Retina (tissue), 1 donor: ENCODE data around the gene KRTAP13-4.

Source experiments
- DNase-seq: peaks from one replicate; pipeline ENCODE4 v3.0.0-alpha.2; 2016

Gene KRTAP13-4

GRCh38 chr21:30430170-30430655 is at the start of gene KRTAP13-4:
KRTAP13-4 (plus strand) TSS chr21:30430220; CDS start chr21:30430276, 56 bp downstream.
- no peak for DNase-seq

- DNase-seq: no peak
These were observed 47.8 kb upstream of the KRTAP13-4 start for GRCh38 chr21:30382201-30382600.

GRCh38 chr21:30391492-30392025 is 38.5 kb upstream of the KRTAP13-4 start:
- DNase-seq: no peak

GRCh38 chr21:30395731-30396130 is 34.3 kb upstream of the KRTAP13-4 start, which contains the start of gene KRTAP13-1:
KRTAP13-1 (plus strand) TSS chr21:30396031; CDS start chr21:30396087, 56 bp downstream.
- no peak for DNase-seq

- DNase-seq: no peak
These were observed 21.1 kb upstream of the KRTAP13-4 start for GRCh38 chr21:30408782-30409494.

- DNase-seq: no peak
These were observed 14.0 kb upstream of the KRTAP13-4 start for GRCh38 chr21:30415993-30416392.

GRCh38 chr21:30425826-30426225 is 4.2 kb upstream of the KRTAP13-4 start, which contains the start of gene KRTAP13-3:
KRTAP13-3 (minus strand) TSS chr21:30425926; CDS start chr21:30425912, 14 bp downstream.
- no peak for DNase-seq

- no peak for DNase-seq
These were observed 3.3 kb upstream of the KRTAP13-4 start for GRCh38 chr21:30426731-30427130.

- DNase-seq: peak; percentile 3
These were observed 4.1 kb downstream of the KRTAP13-4 start for GRCh38 chr21:30434033-30434631.

- no peak for DNase-seq
These were observed 7.1 kb downstream of the KRTAP13-4 start for GRCh38 chr21:30437010-30437565.

GRCh38 chr21:30439975-30440374 is 10.0 kb downstream of the KRTAP13-4 start, which contains the start of gene KRTAP15-1:
KRTAP15-1 (plus strand) TSS chr21:30440275; CDS start chr21:30440328, 53 bp downstream.
- DNase-seq: no peak

GRCh38 chr21:30443226-30443625 is 13.2 kb downstream of the KRTAP13-4 start:
- DNase-seq: no peak

- DNase-seq: no peak
These were observed 14.2 kb downstream of the KRTAP13-4 start for GRCh38 chr21:30444204-30444603.

GRCh38 chr21:30447056-30447455 is 17.0 kb downstream of the KRTAP13-4 start:
- no peak for DNase-seq

- no peak for DNase-seq
These were observed 18.5 kb downstream of the KRTAP13-4 start for GRCh38 chr21:30448514-30448913.

GRCh38 chr21:30463713-30464112 is 33.7 kb downstream of the KRTAP13-4 start:
- DNase-seq: no peak

GRCh38 chr21:30468900-30469714 is 39.1 kb downstream of the KRTAP13-4 start:
- no peak for DNase-seq

GRCh38 chr21:30478004-30478403 is 48.0 kb downstream of the KRTAP13-4 start:
- DNase-seq: no peak

- DNase-seq: no peak
These were observed 49.2 kb downstream of the KRTAP13-4 start for GRCh38 chr21:30479259-30479658.

- DNase-seq: no peak
These were observed 50.1 kb downstream of the KRTAP13-4 start, which contains the start of gene KRTAP19-1 for GRCh38 chr21:30480145-30480544. KRTAP19-1 (minus strand) TSS chr21:30480367; CDS start chr21:30480317, 50 bp downstream.
